GM19324 (cell line): ENCODE data around the gene NECTIN1.

Experiments used
- ATAC-seq: cut with Tn5 transposase; IDR thresholded peaks from one replicate; pipeline ENCODE4 v1.9.1; 2021; ENCODE audit warnings: mild to moderate bottlenecking, moderate library complexity; ENCODE audit not compliant: unreplicated experiment, low FRiP score

Gene NECTIN1, protein sequence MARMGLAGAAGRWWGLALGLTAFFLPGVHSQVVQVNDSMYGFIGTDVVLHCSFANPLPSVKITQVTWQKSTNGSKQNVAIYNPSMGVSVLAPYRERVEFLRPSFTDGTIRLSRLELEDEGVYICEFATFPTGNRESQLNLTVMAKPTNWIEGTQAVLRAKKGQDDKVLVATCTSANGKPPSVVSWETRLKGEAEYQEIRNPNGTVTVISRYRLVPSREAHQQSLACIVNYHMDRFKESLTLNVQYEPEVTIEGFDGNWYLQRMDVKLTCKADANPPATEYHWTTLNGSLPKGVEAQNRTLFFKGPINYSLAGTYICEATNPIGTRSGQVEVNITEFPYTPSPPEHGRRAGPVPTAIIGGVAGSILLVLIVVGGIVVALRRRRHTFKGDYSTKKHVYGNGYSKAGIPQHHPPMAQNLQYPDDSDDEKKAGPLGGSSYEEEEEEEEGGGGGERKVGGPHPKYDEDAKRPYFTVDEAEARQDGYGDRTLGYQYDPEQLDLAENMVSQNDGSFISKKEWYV

DNA sequence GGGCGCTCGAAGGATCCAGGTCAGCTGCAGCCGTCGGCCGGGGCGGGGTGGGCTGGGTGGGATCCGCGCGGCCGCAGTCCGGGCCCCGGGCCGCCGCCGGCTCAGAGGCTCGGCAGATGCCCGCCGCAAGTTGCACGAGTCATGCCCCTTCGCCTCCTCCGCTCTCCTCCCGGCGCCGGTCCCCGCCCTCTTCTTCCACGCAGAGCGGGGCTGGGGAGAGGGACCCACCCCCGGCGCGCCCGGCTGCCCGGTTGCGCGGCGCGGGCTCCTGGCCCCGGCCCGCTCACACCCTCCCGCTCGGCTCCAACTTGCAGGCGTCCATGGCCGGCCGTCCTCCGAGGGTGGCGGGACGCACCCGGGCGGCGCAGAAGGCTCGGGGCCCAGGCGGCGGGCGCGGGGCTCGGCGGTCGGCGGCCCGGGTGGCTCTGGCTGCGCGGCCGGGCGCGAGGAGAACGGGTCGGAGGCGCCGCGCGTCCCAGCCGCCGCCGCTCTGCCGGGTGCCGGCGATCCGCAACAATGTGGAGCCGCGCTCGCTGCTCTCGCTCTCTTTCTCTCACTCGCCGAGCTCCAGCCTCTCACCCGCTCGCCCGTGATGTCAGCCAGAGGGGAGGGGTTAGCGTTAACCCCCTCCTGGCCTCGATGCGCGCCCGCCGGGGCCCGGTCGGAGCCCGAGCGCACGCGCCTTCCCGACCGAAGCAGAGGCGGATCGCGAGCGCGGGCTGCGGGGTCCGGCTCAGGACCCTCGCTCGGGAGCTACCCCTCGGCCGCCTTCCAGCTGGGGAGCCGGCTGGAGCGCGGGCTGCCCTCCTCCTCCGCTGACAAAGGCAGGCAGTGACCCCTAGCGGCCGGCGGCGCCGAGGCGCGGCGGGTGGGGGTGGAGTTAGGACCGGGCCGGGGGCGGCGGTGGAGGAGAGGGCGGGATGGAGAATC is at the start of gene NECTIN1:
TSS of gene NECTIN1 (minus strand) at position 550 of the 930 bp plus-strand sequence. CDS start 647 bp downstream, outside the sequence.
- ATAC-seq = peak; percentile 84

DNA sequence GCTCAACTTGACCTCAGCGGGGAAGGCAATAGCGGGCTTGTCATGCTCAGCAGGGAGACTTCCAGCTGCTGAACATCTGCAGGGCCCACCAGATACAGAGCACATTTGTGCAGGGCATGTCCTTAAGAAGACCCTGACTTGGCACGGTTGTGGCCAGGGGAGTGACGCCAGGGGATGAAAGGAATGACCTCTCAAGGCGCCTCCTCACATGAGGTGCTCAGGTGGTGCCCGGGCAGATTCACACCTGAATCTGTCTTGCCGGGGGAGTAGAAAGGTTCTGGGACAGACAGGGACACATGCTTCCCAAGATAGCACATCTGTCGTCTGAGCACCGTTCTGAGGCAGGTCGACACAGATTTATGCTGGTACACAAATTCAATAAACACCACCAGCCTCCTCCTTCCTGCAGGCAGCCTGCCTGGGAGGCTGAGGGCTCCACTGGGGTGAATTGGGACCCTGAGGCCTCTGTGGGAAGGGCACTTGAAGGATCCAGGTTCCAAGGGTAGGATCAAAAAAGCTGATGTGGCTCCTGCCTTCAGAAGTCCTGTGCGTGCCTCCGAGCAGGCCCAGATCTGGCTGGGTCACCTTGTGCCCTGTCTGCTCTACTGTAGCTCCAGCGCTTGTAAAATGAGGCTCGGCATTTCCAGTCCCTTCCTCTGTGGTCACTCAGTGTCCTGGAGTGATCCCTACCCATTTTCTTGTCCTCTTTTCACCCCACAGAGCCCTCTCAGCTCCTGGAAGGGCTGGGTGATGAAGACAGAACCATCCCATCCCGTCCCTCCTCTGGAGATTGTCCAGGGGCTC is 49.6 kb upstream of the NECTIN1 start:
- no peak for ATAC-seq

DNA sequence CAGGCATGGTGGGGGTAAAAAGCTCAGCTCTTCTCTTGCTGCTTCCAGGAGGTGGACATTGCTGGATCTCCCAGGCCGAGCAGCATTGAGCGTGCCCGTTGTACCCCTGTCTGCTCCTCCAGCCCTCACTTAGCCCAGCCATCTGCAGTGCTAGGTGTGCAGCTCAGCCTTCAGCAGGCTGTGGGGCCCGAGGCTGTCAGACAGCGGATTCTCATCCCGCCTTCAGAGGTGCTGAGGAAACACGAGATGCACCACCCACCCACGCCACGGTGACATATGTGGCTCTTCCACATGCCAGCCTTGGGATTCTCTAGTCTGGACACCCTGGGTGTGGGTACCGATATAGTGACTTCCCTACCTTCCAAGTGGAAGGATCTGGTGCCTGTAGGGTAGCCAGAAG is 48.9 kb upstream of the NECTIN1 start:
- ATAC-seq = no peak

DNA sequence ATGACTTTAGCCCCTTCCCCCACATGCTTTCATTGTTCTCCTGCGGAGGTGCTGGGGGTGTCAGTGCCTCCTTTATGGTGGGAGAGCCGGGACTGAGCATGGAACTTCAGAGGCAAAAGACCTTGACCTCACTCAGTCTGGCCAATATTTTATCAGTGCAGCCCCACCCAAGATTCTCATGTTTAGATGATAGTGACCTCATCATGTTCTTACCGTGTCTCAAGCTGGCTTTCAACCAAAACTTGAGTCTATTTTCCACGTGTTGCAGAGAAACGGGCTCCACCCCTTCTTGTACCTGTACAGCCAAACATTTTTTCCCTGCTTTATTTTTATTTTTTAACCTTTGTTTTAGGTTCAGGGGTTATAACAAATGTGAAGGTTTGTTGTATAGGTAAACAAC is 47.7 kb upstream of the NECTIN1 start:
- no peak for ATAC-seq

DNA sequence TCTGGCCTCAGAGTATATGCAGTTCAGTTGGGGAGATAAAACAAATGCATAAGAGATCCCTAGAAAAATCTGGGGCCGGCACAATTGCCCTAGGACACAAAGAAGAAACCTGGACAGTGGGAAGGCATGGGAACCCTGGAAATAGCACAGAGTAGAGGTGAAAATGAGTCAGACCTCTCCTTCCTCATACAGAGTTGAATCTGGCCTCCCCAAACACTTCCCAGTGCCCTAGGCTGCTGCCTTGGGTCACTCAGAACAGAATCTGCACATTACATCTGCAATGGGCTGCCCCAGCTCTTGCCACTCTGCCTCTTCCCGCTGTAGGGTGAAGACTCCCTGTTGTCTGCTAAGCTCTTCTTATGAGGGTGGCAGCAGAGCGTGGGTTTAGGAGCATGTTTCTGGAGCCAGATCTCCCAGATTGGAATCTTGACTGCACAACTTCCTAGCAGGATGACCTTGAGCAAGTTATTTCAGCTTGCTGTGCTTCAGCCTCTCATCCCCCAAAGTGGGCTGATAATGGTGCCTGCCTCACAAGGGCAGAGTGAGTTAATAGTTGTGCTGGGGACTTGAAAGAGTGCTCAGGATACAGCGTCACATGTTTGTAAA is 47.1 kb upstream of the NECTIN1 start:
- ATAC-seq = no peak

DNA sequence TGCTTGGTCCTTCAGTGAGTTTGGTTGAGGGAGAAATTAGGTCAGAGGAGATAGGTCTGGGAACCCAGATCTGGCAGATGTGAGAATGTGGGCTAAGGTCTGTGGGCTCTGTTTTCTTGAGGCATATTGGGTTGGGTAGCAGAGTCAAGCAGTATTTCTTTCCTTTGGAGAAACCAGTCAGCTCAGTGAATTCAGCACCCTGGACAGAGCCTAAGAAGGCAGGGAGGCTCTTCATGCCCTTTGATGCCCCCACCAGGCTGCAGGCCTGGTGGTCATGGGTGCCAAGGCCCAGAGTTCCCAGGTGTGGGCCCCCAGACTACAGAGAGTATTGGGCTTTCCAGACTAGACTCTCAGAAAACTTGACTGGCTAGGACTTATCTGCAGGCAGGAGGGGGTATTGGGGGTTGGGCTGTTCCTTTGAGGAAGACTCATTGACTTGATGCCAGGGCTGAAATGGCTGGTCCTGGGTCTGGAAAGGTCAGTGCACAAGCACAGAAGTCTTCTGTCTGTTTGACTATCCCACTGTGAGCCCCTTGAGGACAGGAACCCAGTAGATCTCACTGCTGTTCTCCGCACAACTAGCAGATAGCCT is 45.3 kb upstream of the NECTIN1 start:
- no peak for ATAC-seq

DNA sequence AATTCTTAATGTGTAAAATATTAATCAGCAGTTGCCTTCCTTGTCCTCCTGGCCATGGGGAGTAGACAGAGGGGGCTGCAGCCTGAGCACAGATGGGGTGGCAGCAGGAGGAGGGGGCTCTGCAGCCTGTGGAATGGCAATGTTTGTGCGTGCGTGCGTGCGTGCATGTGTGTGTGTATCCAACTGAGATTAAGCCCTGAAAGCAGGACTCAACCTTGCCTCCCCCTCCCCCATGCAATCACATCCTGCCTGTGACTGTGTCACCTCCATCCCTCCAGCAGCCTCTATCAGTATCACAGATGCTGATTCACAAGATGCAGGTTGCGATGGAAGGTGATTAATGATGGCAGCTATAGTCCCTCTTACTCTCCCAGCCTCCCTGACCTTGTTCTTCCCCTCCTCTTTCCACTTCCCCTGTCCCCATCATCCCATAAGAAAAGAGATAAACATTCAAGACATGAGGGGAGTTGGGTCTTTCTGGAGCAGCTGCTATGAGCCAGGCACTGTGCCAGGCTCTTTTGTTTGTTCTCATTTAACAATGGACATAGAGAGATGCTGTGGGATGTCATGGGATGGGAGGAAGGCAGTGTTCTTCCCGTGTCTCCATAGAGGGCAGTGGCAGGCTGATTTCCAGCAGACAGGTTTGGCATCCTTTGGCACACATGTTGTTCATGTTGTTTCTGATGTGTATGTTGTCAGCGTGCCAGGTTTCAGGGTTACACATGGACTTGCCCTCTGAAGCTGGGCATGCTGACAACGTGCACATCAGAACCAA is 43.8 kb upstream of the NECTIN1 start:
- ATAC-seq = no peak

DNA sequence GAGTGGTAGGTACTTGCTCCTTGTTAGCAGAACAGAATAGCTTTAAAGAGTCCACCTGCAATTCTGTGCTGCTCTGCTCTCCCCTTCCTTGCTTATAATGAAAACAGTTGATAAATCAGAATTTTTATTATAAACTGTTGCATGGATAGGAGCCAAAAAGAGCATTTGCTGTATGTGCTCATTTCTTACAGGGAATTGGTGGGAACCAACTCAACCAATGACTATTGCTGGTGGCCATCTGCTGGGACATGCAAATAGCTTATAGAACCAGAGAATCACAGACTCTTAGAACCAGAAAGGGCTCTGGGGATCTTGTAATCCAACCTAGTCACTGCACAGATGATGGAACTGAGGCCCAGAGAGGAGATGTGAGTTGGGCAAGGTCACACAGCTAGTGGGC is 43.1 kb upstream of the NECTIN1 start:
- ATAC-seq = no peak

DNA sequence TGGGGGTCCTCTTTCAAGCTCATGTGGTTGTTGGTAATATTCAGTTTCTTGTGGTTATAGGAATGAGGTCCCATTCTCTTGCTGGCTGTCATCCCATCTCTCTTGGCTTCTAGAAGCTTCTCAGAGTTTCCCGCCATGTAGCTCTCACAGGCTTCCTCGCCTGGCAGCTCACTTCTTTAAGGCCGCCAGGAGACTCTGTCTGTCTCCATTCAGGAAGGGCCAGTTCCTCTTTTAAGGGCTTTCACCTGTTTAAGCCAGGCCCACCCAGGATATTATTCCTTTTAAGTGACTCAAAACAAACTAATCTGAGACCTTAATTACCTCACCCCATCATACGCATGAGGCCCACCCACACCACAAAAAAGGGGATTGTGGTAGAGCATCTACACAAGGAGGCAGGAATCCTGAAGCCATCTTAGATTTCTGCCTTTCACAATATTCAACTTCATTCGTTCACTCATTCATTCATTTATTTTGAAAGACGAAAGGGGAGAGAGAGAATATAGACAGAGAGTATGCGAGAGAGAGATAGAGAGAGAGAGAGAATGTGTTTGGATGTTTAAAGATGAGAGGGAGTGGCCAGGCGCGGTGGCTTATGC is 42.3 kb upstream of the NECTIN1 start:
- ATAC-seq = no peak

DNA sequence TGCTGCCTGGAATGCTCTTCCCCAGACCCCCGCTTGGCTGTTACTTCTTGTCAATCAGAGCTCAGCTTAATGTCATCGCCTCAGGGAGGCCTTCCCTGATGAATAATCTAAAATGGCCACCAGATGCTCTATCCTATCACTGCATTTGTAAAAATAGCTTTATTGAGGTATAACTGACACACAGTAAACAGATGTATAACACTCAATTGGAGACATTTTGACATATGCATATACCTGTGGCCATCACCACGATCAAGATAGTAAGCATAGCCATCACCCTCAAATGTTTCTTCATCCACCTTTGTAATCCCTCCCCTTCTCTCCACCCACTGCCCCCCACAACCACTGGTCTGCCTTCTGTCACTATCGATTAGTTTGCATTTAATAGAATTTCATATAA is 36.6 kb upstream of the NECTIN1 start:
- no peak for ATAC-seq

DNA sequence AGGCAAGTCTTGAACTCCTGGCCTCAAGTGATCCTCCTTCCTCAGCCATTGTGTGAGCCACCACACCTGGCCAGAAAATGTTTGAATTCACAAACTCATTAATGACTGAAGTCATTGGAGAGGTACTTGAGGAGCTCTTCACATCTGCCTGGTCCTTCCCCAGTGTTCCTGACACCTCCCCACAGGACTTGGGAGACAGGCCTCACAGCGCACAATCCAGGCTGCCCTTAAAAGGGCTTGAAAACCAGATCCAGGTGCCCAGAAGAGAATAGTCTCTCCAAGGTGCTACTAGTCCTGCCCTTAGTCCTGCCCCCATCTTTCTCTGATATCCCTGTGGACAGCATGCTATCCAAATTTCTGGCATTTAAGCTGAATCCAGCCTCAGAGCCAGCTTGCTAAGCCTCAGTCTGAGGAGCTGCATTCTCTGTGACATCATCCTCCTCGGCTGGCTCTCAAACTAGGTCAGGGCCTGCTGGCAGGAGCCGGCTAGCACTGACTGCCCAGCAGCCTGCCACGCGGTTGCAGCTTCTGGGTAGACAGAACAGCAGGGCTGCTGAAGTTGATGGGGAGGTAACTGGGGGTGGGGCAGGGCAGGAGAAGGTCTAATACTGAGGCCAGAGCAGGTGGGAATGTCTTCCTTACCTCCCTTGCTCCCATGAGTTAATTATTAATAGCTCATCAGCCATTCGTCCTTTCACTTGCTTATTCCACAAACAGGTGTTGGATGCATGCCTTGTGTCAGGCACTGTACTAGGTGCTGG is 35.3 kb upstream of the NECTIN1 start:
- no peak for ATAC-seq

DNA sequence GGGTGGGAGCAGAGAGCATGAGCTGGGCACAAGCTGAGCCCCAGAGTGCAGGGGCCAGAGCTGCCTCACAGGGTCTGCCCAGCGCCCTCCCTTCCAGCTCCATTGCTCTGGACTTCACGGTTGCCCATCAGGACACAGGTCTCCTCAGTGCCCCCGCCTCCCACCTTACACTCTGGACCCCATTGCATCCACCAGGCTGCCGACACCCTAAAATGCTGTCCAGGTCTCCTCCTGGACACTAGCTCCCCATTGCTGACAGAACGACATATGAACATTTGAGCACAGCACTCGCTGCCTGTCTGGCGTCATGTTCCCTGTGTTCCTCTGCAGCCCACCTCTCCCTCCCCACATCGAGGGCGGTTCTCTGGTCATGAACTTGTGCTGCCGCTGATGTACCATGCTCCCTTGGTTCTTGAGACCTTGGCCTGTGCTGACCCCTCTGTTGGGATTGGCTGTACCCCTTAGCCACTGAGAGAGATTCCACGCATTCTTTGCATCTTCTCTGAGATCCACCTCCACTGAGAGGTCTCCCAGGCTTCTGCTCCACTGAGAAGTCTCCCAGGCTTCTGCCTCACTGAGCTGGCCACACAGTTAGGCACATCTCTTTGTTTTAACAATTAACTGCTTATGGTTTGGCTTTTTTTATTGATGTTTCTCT is 34.2 kb upstream of the NECTIN1 start:
- ATAC-seq = no peak

DNA sequence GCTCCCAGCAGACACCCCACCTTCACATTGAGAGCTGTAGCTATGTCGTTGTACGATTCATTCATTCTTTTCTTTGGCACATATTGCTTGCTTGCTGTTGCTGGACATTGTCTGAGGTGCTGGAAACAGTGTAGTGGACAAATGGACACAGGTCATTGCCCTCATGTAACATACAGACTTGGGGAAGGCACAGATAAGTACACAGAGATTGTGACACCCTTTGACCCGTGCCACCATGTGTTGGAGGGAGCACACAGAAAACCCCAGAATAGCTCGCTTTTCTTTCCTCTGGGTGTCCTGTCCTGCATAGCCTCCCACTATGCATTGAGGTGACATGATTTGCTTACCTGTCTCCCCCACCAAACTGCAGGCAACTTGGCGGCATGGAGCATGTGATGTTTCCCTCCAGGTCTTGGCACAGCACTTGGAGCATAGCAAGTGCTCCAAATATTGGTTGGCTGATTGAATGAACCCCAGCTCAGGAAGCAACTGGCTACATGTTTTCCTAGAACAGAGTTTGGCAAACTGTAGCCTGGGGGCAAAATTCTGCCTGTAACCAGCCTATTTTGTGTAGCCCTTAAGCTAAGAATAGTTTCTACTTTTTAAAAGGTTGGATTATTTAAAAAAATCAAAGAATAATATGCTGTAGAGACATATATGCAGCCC is 30.9 kb upstream of the NECTIN1 start:
- ATAC-seq = no peak

DNA sequence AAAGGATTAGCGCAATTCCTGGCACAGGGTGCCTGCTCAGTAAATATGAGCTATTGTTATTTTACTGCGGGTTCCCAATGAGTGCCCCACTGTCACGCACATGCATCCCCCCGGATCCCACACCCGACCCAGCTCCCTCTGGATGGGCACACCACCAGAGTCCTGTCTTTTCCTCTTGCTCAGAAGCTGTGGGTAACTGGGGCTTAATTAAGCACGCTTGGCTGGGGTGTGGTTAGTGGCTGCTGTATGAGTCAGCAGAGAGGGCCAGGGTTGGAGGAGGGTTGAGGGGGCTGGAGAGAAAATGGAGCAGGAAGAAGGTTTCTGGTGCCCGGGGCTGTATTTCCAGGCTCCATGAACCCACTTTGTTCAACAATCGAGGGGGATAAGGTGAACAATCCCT is 30.3 kb upstream of the NECTIN1 start:
- ATAC-seq = no peak

DNA sequence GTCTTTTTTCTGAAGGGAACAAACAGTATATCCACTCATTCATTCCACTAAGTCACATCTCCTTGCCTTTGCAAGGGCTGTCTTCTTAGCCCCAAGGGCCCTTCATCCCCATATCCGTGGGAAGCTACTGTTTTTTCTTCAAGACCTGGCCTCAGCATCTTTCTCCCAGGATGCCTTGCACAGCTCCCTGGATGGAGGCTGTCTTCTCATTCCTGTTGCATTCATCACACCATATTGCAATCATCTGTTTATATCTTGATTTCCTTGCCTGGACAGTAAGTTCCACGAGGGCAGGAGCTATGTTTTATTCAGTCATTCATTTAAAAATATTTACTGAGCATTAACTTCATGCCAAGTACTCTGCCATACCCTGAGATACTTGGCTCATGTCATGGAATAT is 29.3 kb upstream of the NECTIN1 start:
- ATAC-seq = no peak

DNA sequence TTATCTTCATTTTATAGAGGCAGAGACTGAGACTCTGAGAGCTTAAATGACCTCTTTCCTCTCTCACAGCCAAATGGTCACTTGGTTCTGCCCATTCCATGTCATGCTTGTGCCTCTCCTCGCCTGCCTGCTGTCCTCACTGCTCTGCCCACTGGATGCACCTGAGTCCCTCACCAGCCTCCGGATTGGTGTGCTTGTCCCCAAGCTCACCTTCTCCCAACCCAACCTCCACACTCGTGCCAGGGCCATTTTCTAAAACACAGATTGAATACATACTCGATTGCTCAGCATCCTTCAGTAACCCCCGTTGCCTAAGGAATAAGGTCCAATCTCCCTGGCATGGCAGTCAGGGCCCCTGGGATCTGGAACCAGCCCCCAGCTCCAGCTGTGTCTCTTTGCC is 28.4 kb upstream of the NECTIN1 start:
- no peak for ATAC-seq
